Mammary epithelial cell (primary cell): ENCODE data around the gene NAIF1.

Experiments
- EZH2 ChIP-seq: IDR thresholded peaks from 2 replicates; pipeline ENCODE4 v1.6.1; 2012; ENCODE audit warnings: low read length, inconsistent platforms, borderline replicate concordance
- TF ChIP-seq, protein P1 (sequence below), 2 donors: IDR thresholded peaks in 1 of 2; conservative IDR thresholded peaks in 1 of 2; 2 replicates each; pipeline ENCODE4 v1.5.1; 2011 to 2012; ENCODE audit warnings: inconsistent platforms in 2 of 2, low read length in 2 of 2, mild to moderate bottlenecking in 2 of 2, control low read depth in 1 of 2, low read depth in 1 of 2; ENCODE audit not compliant: insufficient read depth in 1 of 2; ENCODE audit errors: extremely low read depth in 1 of 2

GRCh38 chr9:128048663-128049062, 18.5 kb downstream of the NAIF1 start:
- TF ChIP-seq EZH2, result no peak
- TF ChIP-seq, protein P1, sequence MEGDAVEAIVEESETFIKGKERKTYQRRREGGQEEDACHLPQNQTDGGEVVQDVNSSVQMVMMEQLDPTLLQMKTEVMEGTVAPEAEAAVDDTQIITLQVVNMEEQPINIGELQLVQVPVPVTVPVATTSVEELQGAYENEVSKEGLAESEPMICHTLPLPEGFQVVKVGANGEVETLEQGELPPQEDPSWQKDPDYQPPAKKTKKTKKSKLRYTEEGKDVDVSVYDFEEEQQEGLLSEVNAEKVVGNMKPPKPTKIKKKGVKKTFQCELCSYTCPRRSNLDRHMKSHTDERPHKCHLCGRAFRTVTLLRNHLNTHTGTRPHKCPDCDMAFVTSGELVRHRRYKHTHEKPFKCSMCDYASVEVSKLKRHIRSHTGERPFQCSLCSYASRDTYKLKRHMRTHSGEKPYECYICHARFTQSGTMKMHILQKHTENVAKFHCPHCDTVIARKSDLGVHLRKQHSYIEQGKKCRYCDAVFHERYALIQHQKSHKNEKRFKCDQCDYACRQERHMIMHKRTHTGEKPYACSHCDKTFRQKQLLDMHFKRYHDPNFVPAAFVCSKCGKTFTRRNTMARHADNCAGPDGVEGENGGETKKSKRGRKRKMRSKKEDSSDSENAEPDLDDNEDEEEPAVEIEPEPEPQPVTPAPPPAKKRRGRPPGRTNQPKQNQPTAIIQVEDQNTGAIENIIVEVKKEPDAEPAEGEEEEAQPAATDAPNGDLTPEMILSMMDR (conservative IDR thresholded peaks at IDR 0.05 in 1 of 2, IDR thresholded peaks at IDR 0.05 in 1 of 2; ENCODE audit: extremely low read depth in 1 of 2, insufficient read depth in 1 of 2, low read depth in 1 of 2, low read length in 2 of 2), result no peak
